ENCODE results near the gene SDK2. TPM values are rescaled to one million over a fixed set of nuclear protein-coding genes. Genes with fewer than 3 reads are reported as not detected.

Gene SDK2
- total RNA-seq, 1 donor, result under 0.01 TPM

DNA sequence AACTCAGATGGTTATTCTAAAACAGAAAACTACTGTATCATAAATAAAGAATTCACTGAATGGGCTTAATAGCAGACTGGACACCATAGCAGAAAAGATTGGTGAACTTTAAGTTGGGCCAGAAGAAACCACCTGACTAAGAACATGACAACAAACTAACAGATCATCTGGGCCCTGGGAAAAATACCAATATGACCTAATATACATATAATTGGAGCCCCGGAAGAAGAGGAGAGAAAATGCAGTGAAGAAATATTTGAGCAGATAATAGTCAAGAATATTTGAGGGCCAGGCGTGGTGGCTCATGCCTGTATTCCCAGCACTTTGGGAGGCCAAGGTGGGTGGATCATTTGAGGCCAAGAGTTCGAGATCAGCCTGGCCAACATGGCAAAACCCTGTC lies 25.5 kb upstream of the SDK2 start:
- H3K4me3 ChIP-seq (ENCODE audit: low read depth, low read length), result no peak overlapping the region
- DNase-seq (ENCODE audit: low read depth), result no peak
- TF ChIP-seq, protein P1, sequence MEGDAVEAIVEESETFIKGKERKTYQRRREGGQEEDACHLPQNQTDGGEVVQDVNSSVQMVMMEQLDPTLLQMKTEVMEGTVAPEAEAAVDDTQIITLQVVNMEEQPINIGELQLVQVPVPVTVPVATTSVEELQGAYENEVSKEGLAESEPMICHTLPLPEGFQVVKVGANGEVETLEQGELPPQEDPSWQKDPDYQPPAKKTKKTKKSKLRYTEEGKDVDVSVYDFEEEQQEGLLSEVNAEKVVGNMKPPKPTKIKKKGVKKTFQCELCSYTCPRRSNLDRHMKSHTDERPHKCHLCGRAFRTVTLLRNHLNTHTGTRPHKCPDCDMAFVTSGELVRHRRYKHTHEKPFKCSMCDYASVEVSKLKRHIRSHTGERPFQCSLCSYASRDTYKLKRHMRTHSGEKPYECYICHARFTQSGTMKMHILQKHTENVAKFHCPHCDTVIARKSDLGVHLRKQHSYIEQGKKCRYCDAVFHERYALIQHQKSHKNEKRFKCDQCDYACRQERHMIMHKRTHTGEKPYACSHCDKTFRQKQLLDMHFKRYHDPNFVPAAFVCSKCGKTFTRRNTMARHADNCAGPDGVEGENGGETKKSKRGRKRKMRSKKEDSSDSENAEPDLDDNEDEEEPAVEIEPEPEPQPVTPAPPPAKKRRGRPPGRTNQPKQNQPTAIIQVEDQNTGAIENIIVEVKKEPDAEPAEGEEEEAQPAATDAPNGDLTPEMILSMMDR (IDR thresholded peaks at IDR 0.05; ENCODE audit: insufficient read depth, low read depth, low read length), result no peak

DNA sequence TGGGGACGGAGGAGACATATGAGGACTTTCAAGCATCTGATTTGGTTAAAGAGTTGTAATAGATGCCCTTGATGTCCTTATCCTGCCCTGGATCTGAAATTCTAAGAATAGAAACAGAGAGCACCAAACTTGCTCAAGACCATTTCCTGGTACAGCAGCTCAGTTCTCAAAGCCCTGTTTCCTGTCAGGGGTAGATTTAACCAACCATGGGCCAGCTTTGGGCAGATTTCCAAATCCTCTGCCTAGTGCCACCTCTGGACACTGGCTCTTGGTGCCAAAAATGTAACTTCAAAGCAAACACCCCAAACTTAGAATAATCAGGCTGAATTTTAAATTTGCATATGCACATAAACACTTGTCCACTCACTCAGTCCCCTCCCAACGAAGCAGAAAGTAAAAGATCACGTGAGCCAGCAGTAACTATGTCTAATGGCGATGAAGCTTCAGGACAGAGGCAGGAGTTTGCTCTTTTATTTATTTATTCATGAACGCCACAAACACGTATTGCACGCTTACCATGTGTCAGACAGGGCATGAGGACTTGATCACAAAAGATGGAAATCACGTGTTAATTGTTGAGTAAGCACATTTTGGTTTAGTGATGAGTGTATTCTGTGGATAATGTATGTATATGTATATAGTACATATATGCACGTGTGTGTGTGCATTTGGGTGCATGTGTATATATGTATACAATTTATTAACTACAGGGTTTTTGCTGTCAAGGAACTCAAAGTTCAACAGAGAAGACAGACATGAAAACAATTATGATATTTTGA lies 23.1 kb upstream of the SDK2 start:
- no peak for DNase-seq (ENCODE audit: low read depth)
- TF ChIP-seq, protein P1 (IDR thresholded peaks at IDR 0.05; ENCODE audit: insufficient read depth, low read depth, low read length), result no peak
- no peak overlapping the region for H3K4me3 ChIP-seq (ENCODE audit: low read depth, low read length)

GRCh38 chr17:73663614-73664013 lies 19.4 kb upstream of the SDK2 start:
- no peak overlapping the region for H3K4me3 ChIP-seq (ENCODE audit: low read depth, low read length)
- no peak for DNase-seq (ENCODE audit: low read depth)
- TF ChIP-seq, protein P1 (IDR thresholded peaks at IDR 0.05; ENCODE audit: insufficient read depth, low read depth, low read length), result no peak

GRCh38 chr17:73660366-73660765 lies 16.1 kb upstream of the SDK2 start:
- TF ChIP-seq, protein P1 (IDR thresholded peaks at IDR 0.05; ENCODE audit: insufficient read depth, low read depth, low read length), result no peak
- H3K4me3 ChIP-seq (ENCODE audit: low read depth, low read length), result no peak overlapping the region
- no peak for DNase-seq (ENCODE audit: low read depth)

DNA sequence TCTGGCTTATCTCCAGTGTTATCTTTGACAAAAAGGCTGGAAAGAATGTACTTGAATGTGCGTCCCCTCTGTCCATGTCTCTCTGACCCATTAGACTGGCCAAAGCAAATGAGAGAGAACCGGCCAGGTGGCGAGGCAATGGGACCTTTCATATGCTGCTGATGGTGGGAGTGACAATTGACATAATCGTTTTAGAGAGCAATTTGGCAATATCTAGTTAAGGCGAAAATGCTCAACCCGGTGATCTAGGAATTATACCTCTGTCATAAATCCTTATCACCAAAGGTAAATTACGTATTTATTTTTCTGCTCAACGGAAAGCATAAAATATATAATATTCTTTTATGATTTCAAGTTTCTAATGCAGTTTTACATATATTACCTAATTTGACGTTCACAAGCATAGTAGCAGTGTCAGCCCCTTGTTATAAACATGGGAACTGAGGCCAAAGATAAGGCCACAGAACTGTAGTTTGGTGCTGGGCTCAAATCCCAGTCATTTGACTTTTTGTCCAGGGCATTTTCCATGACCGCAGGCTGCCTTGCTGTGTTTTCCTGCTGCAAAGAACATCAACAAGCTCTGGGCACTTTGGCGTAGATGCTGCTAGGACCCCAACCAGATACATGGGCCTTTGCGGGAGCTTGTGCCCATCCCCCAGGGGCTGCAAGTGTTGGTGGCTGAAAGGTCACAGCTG lies 14.7 kb upstream of the SDK2 start:
- no peak overlapping the region for H3K4me3 ChIP-seq (ENCODE audit: low read depth, low read length)
- DNase-seq (ENCODE audit: low read depth), result no peak
- TF ChIP-seq, protein P1 (IDR thresholded peaks at IDR 0.05; ENCODE audit: insufficient read depth, low read depth, low read length), result no peak

GRCh38 chr17:73657473-73658116 lies 13.3 kb upstream of the SDK2 start:
- no peak overlapping the region for H3K4me3 ChIP-seq (ENCODE audit: low read depth, low read length)
- TF ChIP-seq, protein P1 (IDR thresholded peaks at IDR 0.05; ENCODE audit: insufficient read depth, low read depth, low read length), result peak; percentile 56
- peak; percentile 24 for DNase-seq (ENCODE audit: low read depth)
